Right lobe of liver (tissue), 4 donors: ENCODE measurements around the gene OR7C1.
"Not testable (repeated sequence)": the region's sequence is repeated elsewhere in the genome, so short reads cannot be mapped to it uniquely, and the experiment has no call there.

Experiments
- POLR2A ChIP-seq: fragments of 450-650 bp; IDR thresholded peaks from one replicate; pipeline ENCODE4 v1.6.1; 2017; ENCODE audit warnings: antibody characterized with exemption, mild to moderate bottlenecking
- TF ChIP-seq, protein P1 (sequence below), 4 donors: fragments of 200-600 bp in 3 of 4; fragments of 450-650 bp in 1 of 4; IDR thresholded peaks; one replicate each; pipeline versions ENCODE4 v1.5.1 to v1.8.0; 2016 to 2022; ENCODE audit warnings: antibody characterized with exemption in 4 of 4, mild to moderate bottlenecking in 2 of 4
- donor health status: DM: no; HTN: no; CAD: no.
- donor health status: DM: no; HTN: no; CAD: no.
- donor health status: DM: no; HTN: yes; CAD: no.

GRCh38 chr19:14785102-14785793 is 49.7 kb downstream of the OR7C1 start:
- TF ChIP-seq, protein P1, sequence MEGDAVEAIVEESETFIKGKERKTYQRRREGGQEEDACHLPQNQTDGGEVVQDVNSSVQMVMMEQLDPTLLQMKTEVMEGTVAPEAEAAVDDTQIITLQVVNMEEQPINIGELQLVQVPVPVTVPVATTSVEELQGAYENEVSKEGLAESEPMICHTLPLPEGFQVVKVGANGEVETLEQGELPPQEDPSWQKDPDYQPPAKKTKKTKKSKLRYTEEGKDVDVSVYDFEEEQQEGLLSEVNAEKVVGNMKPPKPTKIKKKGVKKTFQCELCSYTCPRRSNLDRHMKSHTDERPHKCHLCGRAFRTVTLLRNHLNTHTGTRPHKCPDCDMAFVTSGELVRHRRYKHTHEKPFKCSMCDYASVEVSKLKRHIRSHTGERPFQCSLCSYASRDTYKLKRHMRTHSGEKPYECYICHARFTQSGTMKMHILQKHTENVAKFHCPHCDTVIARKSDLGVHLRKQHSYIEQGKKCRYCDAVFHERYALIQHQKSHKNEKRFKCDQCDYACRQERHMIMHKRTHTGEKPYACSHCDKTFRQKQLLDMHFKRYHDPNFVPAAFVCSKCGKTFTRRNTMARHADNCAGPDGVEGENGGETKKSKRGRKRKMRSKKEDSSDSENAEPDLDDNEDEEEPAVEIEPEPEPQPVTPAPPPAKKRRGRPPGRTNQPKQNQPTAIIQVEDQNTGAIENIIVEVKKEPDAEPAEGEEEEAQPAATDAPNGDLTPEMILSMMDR (IDR thresholded peaks at IDR 0.05) = not testable (repeated sequence)
- TF ChIP-seq POLR2A = not testable (repeated sequence)
